Head of caudate nucleus (tissue), 42 donors: ENCODE measurements around the gene CD109.
A peak's percentile ranks its signal among the peaks of the same experiment; 100 is the strongest.
"Not testable (repeated sequence)": the region's sequence is repeated elsewhere in the genome, so short reads cannot be mapped to it uniquely, and the experiment has no call there.

Experiments used
- DNase-seq, 42 donors: peaks; one replicate each; pipeline versions ENCODE4 v3.0.0 to v3.0.0-alpha.2; 2020 to 2021; ENCODE audit warnings: mixed read lengths in 7 of 42
- intact Hi-C: fragments of 100-400 bp; cut with DNase I; formaldehyde crosslinking; loops from one replicate; pipeline ENCODE4 v1.15.0; 2022

The CD109 gene

DNA sequence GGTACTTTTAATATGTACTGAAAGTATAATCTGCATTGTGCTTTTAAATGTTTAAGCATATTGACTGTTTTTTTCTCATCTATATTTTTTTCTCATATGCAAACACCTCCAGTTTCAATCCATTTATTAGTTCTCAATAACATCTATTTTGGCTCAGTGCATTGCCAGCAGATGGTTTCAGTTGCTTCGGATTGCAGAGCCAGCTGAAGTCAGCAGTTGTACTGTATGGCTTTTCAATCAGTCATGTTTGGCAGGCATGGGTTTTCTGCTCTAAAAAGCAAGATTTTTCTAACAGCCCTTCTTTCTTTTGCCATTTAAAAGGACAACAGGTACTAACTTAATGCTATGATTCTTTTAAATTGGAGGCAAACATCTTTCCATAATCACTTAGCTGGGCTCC lies 121.2 kb downstream of the CD109 start:
- intact Hi-C loops, result no loop called here
- DNase-seq, result no peak

DNA sequence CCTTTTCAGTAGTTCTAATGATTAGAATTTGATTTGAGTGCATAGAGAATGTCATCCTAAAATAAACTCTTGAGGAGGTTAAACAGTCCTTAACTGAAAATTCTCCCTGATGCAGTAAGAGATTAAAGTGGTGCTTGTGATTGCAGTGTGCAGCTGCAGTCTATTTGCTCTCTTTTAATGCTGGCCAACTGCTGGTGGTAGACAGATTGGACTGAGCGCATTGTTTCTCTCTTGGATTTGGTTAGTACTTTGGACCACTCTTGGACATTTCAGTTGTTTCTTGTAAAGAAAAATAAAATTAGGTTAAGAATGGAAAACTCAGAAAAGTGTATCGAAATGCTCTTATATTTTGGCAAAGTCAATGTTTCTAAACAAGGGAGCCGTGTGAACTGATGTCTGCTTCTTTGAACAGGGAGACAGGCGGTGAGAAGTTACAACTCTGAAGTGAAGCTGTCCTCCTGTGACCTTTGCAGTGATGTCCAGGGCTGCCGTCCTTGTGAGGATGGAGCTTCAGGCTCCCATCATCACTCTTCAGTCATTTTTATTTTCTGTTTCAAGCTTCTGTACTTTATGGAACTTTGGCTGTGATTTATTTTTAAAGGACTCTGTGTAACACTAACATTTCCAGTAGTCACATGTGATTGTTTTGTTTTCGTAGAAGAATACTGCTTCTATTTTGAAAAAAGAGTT lies 127.2 kb downstream of the CD109 start:
- DNase-seq, result peak in 1 of 42 donors; percentile 20
- intact Hi-C loops, result no loop called here

DNA sequence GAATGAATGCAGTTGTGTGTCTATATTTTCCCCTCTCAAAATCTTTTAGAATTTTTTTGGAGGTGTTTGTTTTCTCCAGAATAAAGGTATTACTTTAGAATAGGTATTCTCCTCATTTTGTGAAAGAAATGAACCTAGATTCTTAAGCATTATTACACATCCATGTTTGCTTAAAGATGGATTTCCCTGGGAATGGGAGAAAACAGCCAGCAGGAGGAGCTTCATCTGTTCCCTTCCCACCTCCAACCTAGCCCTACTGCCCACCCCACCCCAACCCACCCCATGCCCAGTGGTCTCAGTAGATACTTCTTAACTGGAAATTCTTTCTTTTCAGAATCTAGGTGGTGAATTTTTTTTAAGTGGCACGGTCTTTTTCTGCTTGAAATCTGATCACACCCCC lies 127.8 kb downstream of the CD109 start:
- intact Hi-C loops, result no loop called here
- DNase-seq, result no peak

DNA sequence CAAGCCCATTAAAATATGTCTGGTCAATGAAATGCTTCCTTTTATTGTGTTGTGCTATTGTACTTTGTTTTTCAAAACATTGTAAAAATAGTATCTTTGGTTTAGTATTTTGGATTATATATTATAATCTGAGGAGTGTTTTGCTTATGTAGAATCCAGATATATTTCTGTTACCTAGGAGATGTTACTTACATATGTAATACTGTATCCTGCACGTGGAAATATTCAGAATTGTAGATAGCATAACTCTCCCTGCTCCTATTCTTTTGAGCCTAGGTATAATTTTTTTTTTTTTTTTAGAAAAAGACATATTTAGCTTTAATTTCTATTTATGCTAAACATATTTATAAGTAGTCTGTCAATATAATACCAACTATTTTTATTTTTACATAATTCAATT lies 130.6 kb downstream of the CD109 start:
- intact Hi-C loops, result no loop called here
- DNase-seq, result no peak

DNA sequence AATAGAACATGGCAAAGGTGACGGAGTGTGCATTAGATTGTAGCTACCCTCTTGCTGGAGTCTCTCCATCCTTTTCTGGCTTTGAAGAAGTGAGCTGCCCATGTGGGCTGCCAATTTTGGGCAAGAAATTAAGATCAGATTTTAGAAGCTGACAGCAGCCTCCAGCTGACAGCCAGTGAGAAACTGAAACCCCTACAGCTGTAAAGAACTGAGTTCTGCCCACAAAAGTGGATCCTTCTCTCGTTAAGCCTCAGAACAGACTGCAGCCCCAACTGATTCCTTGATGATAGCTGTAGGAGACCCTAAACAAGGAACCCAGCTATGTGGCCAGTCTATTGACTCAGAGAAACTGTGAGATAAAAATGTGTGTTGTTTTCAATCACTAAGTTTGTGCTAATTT lies 134.1 kb downstream of the CD109 start:
- DNase-seq, result no peak
- intact Hi-C loops, result no loop called here

DNA sequence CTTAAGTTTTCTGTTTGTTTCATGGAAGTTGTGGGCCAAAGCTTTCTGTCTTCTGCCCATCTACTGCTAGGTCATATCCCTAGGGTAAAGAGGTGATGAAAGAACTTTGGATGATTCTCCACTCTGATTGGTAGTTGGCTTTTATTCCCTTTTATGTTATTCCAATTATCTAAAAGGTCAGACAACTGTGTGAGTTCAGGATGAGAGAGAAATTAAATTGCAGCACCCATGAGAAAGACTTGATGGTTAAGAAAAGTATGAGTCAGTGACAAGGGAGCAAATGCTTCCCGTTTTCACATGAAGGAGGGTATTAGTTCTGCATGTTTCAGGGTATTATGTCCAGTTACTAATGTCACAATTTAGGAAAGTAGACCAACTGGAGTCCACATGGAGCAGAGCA lies 136.3 kb downstream of the CD109 start:
- DNase-seq, result no peak
- intact Hi-C loops, result no loop called here

DNA sequence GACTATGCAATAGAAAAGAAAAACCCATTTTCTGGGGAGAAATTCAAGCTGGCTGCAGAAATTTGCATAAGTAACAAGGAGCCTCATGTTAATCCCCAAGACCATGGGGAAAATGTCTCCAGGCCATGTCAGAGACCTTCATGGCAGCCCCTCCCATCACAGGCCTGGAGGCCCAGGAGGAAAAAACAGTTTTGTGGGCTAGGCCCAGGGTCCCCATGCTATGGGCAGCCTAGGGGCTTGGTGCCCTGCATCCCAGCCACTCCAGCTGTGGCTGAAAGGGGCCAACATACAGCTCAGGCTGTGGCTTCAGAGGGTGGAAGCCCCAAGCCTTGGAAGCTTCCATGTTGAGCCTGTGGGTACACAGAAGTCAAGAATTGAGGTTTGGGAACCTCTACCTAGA lies 148.7 kb downstream of the CD109 start:
- DNase-seq, intact Hi-C loops: not testable (repeated sequence)

DNA sequence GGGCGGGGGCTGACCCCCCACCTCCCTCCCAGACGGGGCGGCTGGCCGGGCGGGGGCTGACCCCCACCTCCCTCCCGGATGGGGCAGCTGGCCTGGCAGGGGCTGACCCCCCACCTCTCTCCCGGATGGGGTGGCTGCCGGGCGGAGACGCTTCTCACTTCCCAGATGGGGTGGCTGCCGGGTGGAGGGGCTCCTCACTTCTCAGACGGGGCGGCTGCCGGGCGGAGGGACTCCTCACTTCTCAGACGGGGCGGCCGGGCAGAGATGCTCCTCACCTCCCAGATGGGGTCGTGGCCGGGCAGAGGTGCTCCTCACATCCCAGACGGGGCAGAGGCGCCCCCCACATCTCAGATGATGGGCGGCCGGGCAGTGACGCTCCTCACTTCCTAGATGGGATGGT lies 155.0 kb downstream of the CD109 start:
- DNase-seq, intact Hi-C loops: not testable (repeated sequence)

DNA sequence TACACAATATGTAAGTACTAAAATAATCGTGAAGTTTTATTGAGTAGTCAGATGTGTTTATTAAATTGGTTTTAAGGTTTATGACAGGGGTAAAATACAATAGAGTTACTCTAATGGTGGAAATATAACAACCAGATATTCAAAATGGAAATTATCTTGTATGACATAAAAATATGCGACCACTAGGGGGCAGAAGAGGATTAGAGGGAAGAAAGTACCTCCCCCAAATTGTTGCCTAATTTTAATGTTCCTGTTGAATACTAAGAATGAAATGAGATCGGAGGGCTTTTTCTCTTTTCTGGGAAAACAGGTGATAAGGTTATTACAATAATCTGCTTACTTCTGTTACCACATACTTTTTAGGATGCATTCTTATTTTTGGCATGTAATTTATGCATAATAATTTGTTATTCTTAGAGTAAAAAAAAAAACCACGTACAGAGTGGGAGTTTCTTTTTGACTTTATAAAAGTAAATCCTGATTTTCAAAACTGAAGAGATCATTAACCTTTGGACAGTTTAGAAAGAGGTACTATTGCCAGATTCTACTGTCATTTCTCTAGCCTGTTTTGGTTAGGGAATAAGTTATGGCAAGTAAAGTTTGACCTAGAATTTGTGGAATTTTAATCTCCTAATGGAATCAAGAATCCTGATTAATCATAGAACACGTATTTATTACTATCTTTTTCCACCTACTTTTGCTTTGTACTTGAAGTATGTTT lies 159.2 kb downstream of the CD109 start:
- DNase-seq, result peak in 8 of 42 donors; percentile 3 to 50 (median 21)

DNA sequence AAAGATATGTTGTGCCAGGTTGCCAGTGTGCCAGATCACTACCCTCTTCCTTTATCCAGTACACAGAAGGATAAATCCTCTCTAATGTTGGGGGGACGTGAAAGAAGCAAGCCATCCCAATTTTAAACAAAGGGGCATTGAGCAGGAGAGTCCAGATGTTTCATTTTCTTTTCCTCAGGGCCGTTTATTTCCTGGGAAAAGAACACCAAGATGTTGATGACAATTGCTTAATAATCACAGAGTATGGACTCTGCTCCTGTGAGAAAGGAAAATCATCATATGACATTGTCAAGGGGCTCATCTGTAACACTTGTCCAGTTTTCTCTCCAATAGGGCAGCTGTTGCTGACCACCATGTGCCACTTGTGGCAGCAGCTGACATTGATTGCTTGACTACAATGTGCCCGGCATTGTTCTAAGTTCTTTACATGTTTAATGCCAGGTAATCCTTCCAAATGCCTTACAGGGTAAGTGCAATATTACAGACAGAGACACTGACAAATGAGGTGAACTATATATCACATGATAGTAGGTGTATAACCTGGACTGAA lies 161.4 kb downstream of the CD109 start:
- intact Hi-C loops, result no loop called here
- no peak for DNase-seq

More for the DNA sequence above, 159.2 kb downstream of the CD109 start:
- intact Hi-C loops, result no loop called here

DNA sequence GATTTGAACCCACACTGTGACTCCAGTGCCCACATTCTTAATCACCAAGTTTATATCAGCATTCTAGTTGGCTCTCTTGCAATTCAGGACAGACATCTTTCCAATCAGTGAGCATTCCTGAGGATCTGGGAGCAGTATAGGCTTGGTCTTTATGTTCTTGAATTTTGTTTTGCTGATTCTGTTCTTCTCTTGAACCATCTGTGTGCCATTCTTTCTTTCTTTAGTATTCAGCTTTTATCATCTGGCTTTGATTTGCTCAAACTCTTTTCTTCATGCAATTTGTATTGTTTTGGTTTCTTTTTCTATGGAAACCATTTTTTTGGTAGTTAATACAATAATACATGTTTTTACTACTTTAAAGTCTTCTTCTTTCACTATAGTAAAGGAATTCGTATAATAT lies 162.4 kb downstream of the CD109 start:
- intact Hi-C loops, result no loop called here
- no peak for DNase-seq

DNA sequence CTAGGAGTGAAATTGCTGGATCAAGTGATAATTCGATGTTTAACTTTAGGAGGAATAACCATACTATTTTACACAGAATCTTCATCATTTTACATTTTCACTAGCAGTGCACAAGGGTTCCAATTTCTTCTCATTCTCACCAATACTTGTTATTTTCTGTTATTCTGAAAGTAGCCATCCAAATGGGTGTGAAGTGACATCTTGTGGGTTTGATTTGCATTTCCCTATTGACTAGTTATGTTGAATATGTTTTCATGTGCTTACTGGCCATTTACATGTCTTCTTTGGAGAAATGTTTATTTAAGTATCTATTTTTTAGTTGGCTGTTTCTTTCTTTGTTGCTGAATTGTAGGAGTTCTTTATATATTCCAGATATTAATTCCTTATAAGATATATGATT lies 164.3 kb downstream of the CD109 start:
- intact Hi-C loops, result no loop called here
- no peak for DNase-seq

DNA sequence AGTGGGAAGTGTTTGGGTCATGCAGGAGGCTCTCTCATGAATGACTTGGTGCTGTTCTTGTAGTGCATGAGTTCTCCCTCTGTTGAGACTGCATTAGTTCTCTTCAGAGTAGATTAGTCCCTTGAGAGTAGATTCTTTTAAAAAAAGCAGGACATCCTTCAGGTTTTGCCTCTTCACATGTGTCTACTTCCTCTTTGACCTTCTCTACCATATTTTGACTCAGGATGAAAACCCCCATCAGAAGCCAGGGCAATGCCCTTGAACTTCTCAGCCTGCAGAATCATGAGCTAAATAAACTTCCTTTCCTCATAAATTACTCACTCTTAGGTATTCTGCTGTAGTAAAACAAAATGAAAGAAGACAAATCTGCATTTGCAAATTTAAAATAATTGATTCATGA lies 170.3 kb downstream of the CD109 start:
- intact Hi-C loops, result no loop called here
- no peak for DNase-seq

DNA sequence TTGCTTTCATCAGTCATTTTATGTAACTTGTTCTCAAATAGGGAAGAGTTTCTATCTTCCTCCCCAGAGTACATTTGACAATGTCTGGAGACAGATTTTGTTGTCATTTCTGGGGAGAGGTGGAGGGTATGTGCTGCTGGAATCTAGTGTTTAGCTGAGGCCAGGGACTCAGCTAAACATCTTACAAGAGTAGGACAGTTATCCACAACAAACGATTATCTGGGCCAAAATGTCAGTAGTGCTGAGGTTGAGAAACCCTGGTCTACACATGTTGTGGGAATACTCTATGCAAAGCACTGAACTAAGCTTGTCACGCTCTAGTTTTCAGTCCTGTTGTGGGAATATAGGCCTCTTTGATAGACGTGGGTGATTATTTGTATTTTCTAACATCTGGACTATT lies 171.4 kb downstream of the CD109 start:
- intact Hi-C loops, result no loop called here
- DNase-seq, result no peak

DNA sequence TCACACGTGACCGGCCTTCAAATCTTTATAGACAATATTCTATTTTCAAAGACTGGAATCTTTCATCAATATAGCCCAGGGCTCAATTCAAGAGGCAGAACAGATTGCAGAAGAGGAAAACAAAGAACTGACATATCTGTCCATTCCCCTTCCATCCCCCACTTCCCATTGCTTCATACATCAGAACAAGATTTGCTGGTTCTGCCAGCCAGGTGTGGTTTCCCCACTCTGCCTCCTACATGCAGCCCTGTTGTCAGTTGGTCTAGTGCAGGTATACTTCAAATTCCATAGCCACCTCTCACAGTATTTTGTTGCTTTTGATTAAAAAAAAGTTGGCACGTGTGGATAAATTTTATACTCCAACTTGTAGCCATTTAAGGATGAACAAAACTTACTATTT lies 174.9 kb downstream of the CD109 start:
- intact Hi-C loops, result no loop called here
- no peak for DNase-seq

DNA sequence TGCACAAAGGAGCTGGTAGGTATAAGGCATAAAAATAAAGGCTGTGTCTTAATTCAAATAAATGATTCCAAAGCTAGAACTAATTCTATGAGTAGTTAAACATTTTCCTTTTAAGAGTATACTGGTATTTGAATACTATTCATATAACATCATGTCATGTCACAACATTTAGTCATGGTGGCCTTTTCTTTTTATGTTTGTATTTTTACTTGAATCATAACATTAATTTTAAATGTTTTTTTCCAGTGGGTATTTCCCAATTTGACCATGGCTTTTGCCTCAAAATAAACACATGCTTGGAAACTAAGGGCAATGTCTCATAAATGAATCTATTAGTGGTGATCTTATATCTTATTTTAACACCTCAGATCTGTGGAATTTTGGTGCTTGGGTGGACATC lies 177.1 kb downstream of the CD109 start:
- no peak for DNase-seq
- intact Hi-C loops, result no loop called here
